Mucosa of stomach (tissue), 1 donor: ENCODE results near the gene SRP72.

Source experiments
- H3K27me3 ChIP-seq: one replicate; pipeline ENCODE4 v1.7.0; 2013; ENCODE audit warnings: mild to moderate bottlenecking, low read length; ENCODE audit not compliant: control insufficient read depth, insufficient read depth
- H3K36me3 ChIP-seq: one replicate; pipeline ENCODE4 v1.7.0; 2013; ENCODE audit warnings: low read length; ENCODE audit not compliant: control insufficient read depth, insufficient read depth
- H3K4me1 ChIP-seq: one replicate; pipeline ENCODE4 v1.7.0; 2013; ENCODE audit warnings: mild to moderate bottlenecking, low read length; ENCODE audit not compliant: control insufficient read depth, insufficient read depth
- H3K4me3 ChIP-seq: one replicate; pipeline ENCODE4 v1.7.0; 2013; ENCODE audit warnings: low read length
- H3K9ac ChIP-seq: one replicate; pipeline ENCODE4 v1.7.0; 2013; ENCODE audit warnings: mild to moderate bottlenecking, low read length, moderate library complexity
- H3K9me3 ChIP-seq: one replicate; pipeline ENCODE4 v1.7.0; 2013; ENCODE audit warnings: mild to moderate bottlenecking, low read length, moderate library complexity; ENCODE audit not compliant: control insufficient read depth
- donor health status: Pancreatic carcinoma.

SRP72 gene, protein sequence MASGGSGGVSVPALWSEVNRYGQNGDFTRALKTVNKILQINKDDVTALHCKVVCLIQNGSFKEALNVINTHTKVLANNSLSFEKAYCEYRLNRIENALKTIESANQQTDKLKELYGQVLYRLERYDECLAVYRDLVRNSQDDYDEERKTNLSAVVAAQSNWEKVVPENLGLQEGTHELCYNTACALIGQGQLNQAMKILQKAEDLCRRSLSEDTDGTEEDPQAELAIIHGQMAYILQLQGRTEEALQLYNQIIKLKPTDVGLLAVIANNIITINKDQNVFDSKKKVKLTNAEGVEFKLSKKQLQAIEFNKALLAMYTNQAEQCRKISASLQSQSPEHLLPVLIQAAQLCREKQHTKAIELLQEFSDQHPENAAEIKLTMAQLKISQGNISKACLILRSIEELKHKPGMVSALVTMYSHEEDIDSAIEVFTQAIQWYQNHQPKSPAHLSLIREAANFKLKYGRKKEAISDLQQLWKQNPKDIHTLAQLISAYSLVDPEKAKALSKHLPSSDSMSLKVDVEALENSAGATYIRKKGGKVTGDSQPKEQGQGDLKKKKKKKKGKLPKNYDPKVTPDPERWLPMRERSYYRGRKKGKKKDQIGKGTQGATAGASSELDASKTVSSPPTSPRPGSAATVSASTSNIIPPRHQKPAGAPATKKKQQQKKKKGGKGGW

DNA sequence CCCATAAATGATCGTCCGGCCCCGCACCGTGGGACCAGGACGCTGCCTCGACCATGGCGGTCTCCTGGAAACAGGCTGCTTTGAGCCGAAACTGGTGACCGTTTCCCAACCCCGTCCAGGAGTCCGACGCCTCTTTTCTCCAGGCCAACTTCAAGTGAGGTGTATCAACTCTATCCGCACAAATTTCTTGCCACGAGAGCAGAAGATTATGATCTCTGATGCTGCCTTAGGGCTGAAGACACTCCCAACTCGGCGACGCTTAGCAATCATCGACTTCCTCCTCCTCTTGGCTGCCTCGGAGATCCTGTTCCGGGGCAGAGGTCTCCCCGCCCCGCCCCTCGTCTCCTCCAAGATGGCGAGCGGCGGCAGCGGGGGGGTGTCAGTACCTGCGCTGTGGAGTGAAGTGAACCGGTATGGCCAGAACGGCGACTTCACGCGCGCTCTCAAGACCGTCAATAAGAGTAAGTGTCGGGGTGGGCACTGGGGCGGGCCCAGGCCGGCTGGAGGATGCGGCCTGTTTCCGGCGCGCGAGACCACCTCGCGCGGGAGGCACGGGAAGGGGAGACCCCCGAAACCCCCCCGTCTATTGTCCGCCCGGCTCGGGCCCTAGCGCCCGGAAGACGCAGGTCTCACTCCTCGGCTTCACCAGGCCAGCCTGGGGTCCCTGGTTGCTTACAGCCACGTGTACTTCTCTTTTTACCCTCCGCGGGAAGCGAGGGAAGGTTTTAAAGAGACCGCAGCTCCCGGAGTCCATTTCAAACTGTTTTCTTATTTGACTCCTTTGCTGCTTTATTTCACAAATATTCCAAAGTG is at the start of gene SRP72:
SRP72 (plus strand) TSS at position 334 of the 813 bp plus-strand sequence; CDS start at position 353, 19 bp downstream.
- H3K27me3 ChIP-seq = no peaks in the 10 kb centered on the region

DNA sequence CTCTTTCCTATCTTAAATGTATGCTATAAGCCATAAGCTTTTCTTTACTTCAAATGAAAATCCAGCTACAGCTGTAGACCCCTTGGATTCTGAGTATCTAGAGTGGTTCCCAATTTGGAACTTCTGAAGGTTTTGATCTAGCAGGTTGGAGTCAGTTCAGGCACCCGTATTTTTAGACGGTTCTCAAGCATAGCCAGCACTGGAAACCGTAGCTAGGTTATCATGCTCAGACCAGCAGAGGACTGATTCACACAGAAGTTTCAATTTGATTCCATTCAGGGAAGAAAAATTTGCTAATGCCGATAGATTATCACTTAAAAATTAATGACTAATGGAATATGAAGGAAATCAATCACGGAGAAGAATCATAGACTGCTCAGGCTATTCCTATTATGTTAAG is 43.2 kb upstream of the SRP72 start:
- Histone ChIP-seq H3K4me3 (no peak overlapping the region), H3K9me3 (no peaks in the 10 kb centered on the region), H3K4me1 (no peaks in the 10 kb centered on the region), H3K36me3 (no peaks in the 10 kb centered on the region), H3K27me3 (no peaks in the 10 kb centered on the region), H3K9ac (no peak overlapping the region)

More for the DNA sequence above, at the start of gene SRP72:
- no peaks in the 10 kb centered on the region for H3K36me3 ChIP-seq
- peak within 1 kb of the TSS; percentile 99 for H3K4me3 ChIP-seq
- peak within 1 kb of the TSS; percentile 97 for H3K9ac ChIP-seq
- no peaks in the 10 kb centered on the region for H3K9me3 ChIP-seq
- H3K4me1 ChIP-seq = peaks cover 11% of the 10 kb centered on the region

DNA sequence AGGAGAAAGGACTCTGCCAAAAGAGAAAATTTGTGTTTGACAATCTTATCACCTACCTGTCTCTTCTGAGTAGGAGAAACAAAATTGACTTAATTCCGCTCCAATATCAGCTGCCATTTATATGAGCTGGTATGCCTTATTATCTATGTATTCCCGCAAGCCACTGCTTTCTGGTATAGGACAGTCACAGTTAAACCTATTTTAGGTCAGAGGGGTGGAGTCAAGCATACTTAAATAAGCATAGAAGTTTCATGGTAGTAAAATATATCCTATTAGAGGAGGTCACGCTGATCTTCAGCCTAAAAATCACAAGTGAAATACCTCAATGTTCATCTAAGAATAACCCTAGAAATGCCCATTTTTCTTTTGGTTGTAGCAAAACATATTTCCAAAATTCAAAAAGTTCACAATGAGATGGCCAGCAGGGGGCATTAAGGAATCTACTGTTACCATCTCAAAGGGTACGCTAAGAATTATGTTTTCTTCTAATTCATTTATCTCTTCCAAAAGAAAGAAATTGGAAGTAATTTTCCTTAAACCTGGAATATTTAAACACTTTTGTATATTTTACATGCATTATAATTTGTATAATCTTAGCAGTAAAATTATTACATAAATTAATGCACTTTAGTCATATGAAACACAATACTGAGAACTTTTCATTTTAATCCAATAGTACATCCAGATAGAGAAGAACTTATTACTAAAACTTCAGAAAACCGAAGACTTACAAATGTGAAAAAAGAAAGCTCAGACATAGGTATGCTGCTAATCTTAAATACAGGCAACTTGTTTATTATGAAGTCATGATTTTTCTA is 42.5 kb upstream of the SRP72 start:
- Histone ChIP-seq H3K4me1 (no peaks in the 10 kb centered on the region), H3K27me3 (no peaks in the 10 kb centered on the region), H3K4me3 (no peak overlapping the region), H3K9me3 (no peaks in the 10 kb centered on the region), H3K9ac (no peak overlapping the region), H3K36me3 (no peaks in the 10 kb centered on the region)

DNA sequence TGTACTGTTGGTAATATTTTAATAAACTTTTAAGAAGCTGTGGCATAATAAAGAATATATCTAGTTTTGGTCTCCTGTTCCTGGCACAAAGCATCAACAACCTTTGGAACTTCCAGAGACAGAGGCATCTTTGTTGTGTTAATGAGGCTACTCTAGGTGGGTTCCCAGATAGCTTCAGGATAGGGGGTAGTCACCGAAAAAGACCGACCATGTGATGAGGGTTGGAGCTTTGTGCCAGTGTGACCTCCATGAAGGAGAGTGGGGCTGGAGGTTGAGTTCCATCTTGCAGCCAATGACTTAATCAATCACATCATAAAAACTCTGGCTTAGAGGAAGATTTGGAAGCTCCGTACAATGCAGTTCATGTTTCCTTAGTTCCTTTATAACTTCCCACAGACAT is 41.9 kb upstream of the SRP72 start:
- H3K9me3 ChIP-seq = no peaks in the 10 kb centered on the region
- H3K4me1 ChIP-seq = no peaks in the 10 kb centered on the region
- H3K36me3 ChIP-seq = no peaks in the 10 kb centered on the region
- H3K27me3 ChIP-seq = no peaks in the 10 kb centered on the region
- no peak overlapping the region for H3K9ac ChIP-seq
- no peak overlapping the region for H3K4me3 ChIP-seq

DNA sequence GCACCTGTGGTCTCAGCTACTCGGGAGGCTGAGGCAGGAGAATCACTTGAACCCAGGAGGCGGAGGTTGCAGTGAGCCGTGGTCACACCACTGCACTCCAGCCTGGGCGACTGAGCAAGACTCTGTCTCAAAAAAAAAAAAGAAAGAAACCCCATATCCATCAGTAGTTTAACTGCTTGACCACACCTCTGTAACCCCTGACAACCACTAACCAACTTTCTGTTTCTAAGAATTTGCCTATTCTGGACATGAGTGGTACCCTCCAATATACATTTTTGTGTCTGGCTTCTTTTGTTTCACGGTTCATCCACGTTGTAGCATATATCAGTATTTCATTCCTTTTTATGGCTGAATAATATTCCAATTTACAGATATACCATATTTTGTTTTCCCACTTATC is 41.1 kb upstream of the SRP72 start:
- Histone ChIP-seq H3K27me3 (no peaks in the 10 kb centered on the region), H3K9ac (no peak overlapping the region), H3K4me1 (no peaks in the 10 kb centered on the region), H3K9me3 (no peaks in the 10 kb centered on the region), H3K4me3 (no peak overlapping the region), H3K36me3 (no peaks in the 10 kb centered on the region)

DNA sequence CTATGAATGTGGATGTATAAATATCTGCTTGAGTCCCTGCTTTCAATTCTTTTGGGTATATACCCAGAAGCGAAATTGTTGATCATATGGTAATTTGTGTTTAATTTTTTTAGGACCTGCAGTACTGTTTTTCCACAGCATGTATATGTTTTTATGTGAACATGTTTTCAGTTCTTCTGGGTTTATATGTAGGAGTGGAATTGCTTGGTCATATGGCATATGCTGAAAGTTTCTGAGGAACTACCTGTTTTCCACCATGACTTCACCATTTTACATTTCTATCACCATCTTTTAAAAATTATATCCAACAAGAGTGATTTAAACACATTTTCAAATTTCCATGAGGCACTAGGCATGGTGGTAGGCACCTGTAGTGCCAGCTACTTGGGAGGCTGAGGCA is 40.2 kb upstream of the SRP72 start:
- Histone ChIP-seq H3K4me1 (no peaks in the 10 kb centered on the region), H3K4me3 (no peak overlapping the region)

DNA sequence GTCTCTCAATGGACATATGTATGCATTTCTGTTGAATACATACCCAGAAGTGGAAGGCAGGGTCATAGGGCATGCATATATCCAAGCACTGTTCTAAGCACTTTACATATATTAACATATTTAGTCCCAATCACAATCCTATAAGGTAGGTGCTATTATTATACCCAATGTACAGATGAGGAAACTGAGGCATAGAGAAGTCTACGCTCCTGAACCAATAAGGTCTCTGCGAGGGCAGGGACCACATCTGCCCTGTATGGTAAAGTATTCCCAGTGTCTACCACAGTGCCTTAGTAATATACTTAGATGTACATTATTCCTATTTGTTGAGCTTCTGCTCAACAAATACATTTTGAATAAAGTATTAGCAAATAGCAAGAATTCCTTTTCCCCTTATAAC is 37.2 kb upstream of the SRP72 start:
- H3K27me3 ChIP-seq = no peaks in the 10 kb centered on the region
- no peak overlapping the region for H3K4me3 ChIP-seq
- H3K36me3 ChIP-seq = no peaks in the 10 kb centered on the region
- H3K9ac ChIP-seq = no peak overlapping the region
- H3K4me1 ChIP-seq = no peaks in the 10 kb centered on the region
- H3K9me3 ChIP-seq = no peaks in the 10 kb centered on the region

More for the DNA sequence above, 40.2 kb upstream of the SRP72 start:
- Histone ChIP-seq H3K27me3 (no peaks in the 10 kb centered on the region), H3K36me3 (no peaks in the 10 kb centered on the region), H3K9ac (no peak overlapping the region), H3K9me3 (no peaks in the 10 kb centered on the region)

DNA sequence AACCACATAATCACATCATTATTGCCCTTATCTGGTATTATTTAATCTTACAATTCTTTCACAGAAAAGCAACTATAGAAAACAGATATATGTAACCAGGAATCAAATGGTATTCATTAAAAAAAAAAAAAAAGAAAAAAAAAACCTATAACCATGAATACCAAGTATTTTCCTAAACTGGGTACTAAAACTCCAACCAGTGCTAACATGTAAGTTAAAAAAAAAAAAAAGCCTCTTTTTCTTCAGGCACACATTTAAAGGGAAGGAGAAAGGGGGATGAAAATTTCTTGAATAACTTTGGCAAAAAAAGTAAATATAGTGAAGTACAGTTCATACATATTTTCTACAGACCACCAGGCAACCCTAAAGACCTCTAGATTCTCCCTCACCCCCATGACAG is 34.1 kb upstream of the SRP72 start:
- Histone ChIP-seq H3K4me3 (no peak overlapping the region), H3K27me3 (no peaks in the 10 kb centered on the region), H3K4me1 (no peaks in the 10 kb centered on the region), H3K9me3 (no peaks in the 10 kb centered on the region), H3K9ac (no peak overlapping the region), H3K36me3 (no peaks in the 10 kb centered on the region)

DNA sequence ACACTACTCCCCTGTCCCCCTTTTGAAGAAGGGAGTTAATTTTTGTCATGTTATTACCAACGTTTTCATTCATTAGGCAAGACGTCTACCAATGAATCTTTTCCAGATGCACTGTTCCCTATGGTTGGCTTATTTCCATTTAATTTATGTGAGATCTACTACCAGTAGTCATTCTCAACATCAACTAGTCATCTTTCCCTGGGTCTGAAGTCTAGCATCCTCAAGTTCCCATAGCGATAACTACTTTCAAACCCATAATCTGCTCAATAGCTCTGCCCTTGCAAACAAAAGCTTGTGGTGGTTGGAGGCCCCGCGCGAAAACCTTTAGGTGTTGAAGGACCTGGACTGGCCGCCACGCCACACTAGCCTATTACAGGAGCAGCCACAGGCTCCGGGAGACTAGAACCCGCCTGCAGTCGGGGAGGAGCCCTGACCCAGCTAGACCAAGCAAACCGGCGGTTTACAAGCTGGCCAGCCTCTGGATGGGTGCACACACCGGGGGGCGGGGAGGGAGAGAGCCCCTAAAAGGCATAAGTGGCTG is 32.7 kb upstream of the SRP72 start:
- H3K4me1 ChIP-seq = no peaks in the 10 kb centered on the region
- no peaks in the 10 kb centered on the region for H3K36me3 ChIP-seq
- H3K9ac ChIP-seq = peak overlapping the region; percentile 71

DNA sequence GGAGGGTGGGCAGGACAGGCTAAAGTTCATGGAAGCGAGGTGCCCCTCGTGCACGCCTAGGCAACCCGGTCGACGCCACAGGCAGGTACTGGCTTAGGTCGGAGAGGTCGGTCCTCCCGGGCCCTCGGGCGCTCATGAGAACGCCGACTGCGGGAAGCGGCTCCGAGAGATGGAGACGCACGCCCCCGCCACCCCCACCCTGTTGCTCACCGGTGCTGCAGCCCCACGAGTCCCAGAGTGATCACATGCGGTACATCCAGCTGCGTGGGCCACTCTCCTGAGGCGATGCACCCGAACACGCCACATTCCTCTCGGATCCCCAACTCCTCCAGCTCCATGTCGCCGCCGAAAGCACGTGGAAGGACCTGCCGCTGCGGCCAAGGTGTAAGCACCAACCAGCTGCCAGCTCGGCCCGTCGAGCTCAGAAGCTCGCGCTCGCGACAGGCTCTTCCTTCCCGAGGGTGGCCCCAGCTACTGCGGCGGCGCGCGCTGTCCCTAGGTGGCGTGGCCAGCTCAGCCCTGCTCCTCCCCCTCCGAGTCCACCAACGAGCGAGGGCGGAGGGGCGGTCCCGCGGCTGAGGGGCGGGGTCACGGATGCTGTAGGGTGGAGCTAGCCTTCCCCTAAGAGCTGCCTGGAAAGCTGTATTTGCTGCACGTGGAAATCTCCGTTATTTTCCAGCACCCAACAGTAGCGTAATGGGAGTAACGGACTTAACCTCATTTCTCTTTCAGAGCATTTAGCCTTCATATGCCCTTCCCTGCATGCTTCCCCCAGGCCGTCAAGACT is 32.1 kb upstream of the SRP72 start, which contains the start of gene PPAT:
PPAT (minus strand) TSS at position 476 of the 787 bp plus-strand sequence; CDS start at position 338, 138 bp downstream.
- H3K4me3 ChIP-seq = peak within 1 kb of the TSS; percentile 84
- no peaks in the 10 kb centered on the region for H3K36me3 ChIP-seq
- no peaks in the 10 kb centered on the region for H3K9me3 ChIP-seq
- H3K9ac ChIP-seq = peak within 1 kb of the TSS; percentile 76
- no peaks in the 10 kb centered on the region for H3K27me3 ChIP-seq
- H3K4me1 ChIP-seq = no peaks in the 10 kb centered on the region

More for the DNA sequence above, 32.7 kb upstream of the SRP72 start:
- Histone ChIP-seq H3K9me3 (no peaks in the 10 kb centered on the region), H3K27me3 (no peaks in the 10 kb centered on the region), H3K4me3 (peak overlapping the region; percentile 84)
